Activated CD4-positive, alpha-beta memory T cell treated with anti-CD3 and anti-CD28 coated beads for 36 hours (primary cell): ENCODE results near the gene NAB1. TPM values are rescaled to one million over a fixed set of nuclear protein-coding genes. Genes with fewer than 3 reads are reported as not detected.

Experiments
- CTCF ChIA-PET: fragments of 350-600 bp; sonication (Branson Sonifier 250); formaldehyde crosslinking; loops from one replicate; lab custom pipeline; 2021; ENCODE audit warnings: antibody characterized with exemption, inconsistent platforms; lab: Charles Lee
- POLR2A ChIA-PET: fragments of 350-600 bp; sonication (Branson Sonifier 250); formaldehyde crosslinking; loops from one replicate; lab custom pipeline; 2021; ENCODE audit warnings: antibody characterized with exemption; lab: Charles Lee
- DNase-seq: peaks from one replicate; pipeline ENCODE4 v3.0.0-alpha.2; 2020
- H3K27ac Mint-ChIP-seq: one replicate; pipeline ENCODE4 v1.8.0; 2021; ENCODE audit warnings: mixed read lengths
- H3K27me3 Mint-ChIP-seq: one replicate; pipeline ENCODE4 v1.8.0; 2021; ENCODE audit warnings: mixed read lengths
- H3K36me3 Mint-ChIP-seq: one replicate; pipeline ENCODE4 v1.8.0; 2021; ENCODE audit warnings: mixed read lengths
- H3K4me1 Mint-ChIP-seq: one replicate; pipeline ENCODE4 v1.8.0; 2021; ENCODE audit warnings: low read depth, mixed read lengths
- H3K4me3 Mint-ChIP-seq: one replicate; pipeline ENCODE4 v1.8.0; 2021; ENCODE audit warnings: mild to moderate bottlenecking, mixed read lengths
- H3K9me3 Mint-ChIP-seq: one replicate; pipeline ENCODE4 v1.8.0; 2021; ENCODE audit warnings: mixed read lengths
- intact Hi-C: fragments of 100-400 bp; cut with micrococcal nuclease; formaldehyde crosslinking; loops from one replicate; pipeline ENCODE4 v1.15.1; 2023
- total RNA-seq, 2 experiments: library from RNA; stranded (reverse); gene quantifications; one replicate each; pipeline ENCODE4 v1.2.3, GENCODE V29; 2021

The NAB1 gene
- total RNA-seq, 2 experiments from 2014 or later: 48.7 to 51.5 TPM

DNA sequence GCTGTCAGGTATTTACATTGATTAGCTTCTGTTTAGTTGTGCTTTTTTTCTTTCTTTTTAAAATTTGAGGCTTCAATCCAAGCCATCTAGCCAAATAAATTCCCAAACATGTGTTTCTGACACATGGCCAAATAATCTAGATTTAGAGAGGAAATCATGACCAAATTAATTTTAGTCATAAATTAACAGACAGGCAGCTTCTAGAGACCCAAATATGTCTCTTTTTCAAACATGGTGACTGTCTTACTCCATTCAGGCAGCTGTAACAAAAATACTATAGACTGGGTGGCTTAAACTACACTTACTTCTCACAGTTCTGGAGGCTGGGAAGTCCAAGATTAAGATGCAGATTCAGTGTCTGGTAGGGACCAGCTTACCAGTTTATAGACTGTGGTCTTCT lies 23.2 kb upstream of the NAB1 start:
- Mint-ChIP-seq H3K27ac (no peak overlapping the region), H3K4me1 (peaks cover 17% of the 10 kb centered on the region), H3K36me3 (no peaks in the 10 kb centered on the region), H3K27me3 (peaks cover 6% of the 10 kb centered on the region), H3K4me3 (no peak overlapping the region), H3K9me3 (peaks cover 4% of the 10 kb centered on the region)
- intact Hi-C loops: no loop called here
- no peak for DNase-seq
- ChIA-PET CTCF (interaction anchor here (0.6 kb wide), 1 partner anchor 50 kb away, joined by 3 read pairs; no protein-coding TSS in a partner anchor), POLR2A (no interaction called here)

DNA sequence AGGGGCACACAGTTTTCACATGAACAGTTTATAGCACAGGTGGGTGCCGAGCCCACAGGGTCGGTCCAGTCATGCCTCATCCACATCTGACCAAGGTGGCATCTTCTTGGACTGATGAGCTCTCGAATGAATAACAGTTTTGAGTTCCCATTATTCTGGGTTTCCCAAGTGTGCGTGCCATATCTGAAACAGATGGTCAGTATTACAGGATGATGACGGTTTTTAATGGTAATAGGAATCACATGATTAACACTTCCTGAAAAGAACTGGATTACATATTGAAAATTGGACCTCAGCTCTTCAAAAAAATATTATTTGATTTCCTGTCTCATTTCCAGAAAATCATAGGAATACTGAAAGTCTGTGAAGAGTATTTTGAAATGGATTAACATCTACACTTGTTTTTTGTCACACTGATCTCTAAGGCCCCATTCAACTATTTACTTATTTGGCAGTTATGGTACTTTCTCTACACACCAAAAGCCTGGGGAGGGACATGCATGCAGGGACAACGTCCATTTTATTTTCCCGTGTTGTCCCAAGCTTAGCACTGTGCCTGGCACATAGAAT lies 22.2 kb upstream of the NAB1 start:
- H3K36me3 Mint-ChIP-seq: no peaks in the 10 kb centered on the region
- H3K9me3 Mint-ChIP-seq: peaks cover 4% of the 10 kb centered on the region
- H3K27ac Mint-ChIP-seq: no peak overlapping the region
- H3K27me3 Mint-ChIP-seq: peaks cover 6% of the 10 kb centered on the region
- peaks cover 17% of the 10 kb centered on the region for H3K4me1 Mint-ChIP-seq
- no peak for DNase-seq
- POLR2A ChIA-PET: no interaction called here
- CTCF ChIA-PET: no interaction called here
- no peak overlapping the region for H3K4me3 Mint-ChIP-seq
- intact Hi-C loops: no loop called here

- Mint-ChIP-seq H3K27ac (no peak overlapping the region), H3K4me1 (peaks cover 17% of the 10 kb centered on the region), H3K9me3 (peaks cover 4% of the 10 kb centered on the region), H3K36me3 (no peaks in the 10 kb centered on the region), H3K27me3 (peaks cover 6% of the 10 kb centered on the region), H3K4me3 (peak overlapping the region; percentile 73)
- DNase-seq: peak; percentile 25
- POLR2A ChIA-PET: no interaction called here
- CTCF ChIA-PET: no interaction called here
- intact Hi-C loops: no loop called here
Measured at GRCh38 chr2:190627448-190628412, 21.2 kb upstream of the NAB1 start.

DNA sequence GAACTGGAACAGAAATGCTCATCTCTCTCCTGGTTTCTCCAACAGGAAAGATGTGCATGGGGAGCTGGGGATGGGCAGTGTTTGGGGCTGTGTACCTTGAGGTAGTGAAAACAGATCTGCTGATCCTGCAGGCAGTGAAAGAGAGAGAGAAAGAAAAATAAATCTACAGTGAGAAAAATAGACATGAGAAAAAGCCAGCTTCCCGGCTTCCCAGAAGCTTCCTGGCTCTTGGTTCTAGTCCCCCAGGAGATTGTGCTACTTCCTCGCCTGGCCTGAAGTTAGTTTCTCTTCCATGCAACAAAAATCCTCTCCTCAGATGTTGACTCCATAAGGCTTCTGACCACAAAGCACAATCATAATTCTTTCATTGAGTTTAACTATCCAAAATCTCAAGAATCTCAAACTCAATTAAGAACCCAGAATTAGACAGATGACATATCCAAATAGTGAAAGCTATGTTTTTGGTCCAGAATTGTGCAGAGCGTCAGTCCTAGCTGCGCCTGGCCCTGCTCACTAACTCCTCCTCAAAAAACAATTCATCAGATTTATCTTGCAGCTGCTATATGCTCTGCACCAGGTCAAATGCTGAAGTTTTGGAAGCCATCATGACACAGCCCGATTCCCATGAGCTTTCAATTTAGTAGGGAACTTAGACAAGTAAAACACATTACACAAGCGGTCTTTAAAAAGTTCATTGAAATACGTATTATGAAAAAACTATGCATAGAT lies 20.1 kb upstream of the NAB1 start:
- peaks cover 6% of the 10 kb centered on the region for H3K27me3 Mint-ChIP-seq
- no peak overlapping the region for H3K27ac Mint-ChIP-seq
- POLR2A ChIA-PET: no interaction called here
- H3K36me3 Mint-ChIP-seq: no peaks in the 10 kb centered on the region
- no peak overlapping the region for H3K4me3 Mint-ChIP-seq
- H3K4me1 Mint-ChIP-seq: peaks cover 13% of the 10 kb centered on the region
- CTCF ChIA-PET: no interaction called here
- intact Hi-C loops: no loop called here
- no peak for DNase-seq
- peaks cover 4% of the 10 kb centered on the region for H3K9me3 Mint-ChIP-seq

DNA sequence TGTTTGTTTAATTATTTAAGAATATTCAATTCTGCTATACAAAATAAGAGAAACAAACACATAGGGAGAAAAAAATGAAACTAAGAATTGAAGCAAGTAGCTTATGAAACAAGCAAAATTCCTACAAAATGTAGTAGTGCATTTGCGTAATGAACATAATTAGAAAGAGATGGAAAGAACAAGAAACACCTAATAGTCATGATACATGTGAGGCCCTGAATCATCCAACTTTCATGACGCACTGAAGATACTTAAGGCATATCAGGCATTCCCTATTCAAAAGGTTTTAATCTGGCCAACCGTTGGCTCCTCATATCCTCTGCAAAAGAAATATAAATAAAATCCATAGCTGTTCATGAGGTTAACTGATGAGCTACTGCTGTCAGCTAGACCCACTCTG lies 14.5 kb upstream of the NAB1 start:
- Mint-ChIP-seq H3K9me3 (no peaks in the 10 kb centered on the region), H3K4me3 (no peak overlapping the region), H3K36me3 (no peaks in the 10 kb centered on the region), H3K27ac (no peak overlapping the region), H3K4me1 (peaks cover 10% of the 10 kb centered on the region), H3K27me3 (no peaks in the 10 kb centered on the region)
- no peak for DNase-seq
- POLR2A ChIA-PET: no interaction called here
- CTCF ChIA-PET: interaction anchor here (1.1 to 2.5 kb wide), 2 partner anchors 12 to 50 kb away, joined by 3 to 7 read pairs; no protein-coding TSS in a partner anchor
- intact Hi-C loops: no loop called here

GRCh38 chr2:190635781-190636180 lies 13.1 kb upstream of the NAB1 start:
- POLR2A ChIA-PET: no interaction called here
- peak; percentile 49 for DNase-seq
- Mint-ChIP-seq H3K4me3 (no peak overlapping the region), H3K27ac (no peak overlapping the region), H3K4me1 (peaks cover 10% of the 10 kb centered on the region), H3K36me3 (no peaks in the 10 kb centered on the region), H3K27me3 (no peaks in the 10 kb centered on the region), H3K9me3 (no peaks in the 10 kb centered on the region)
- intact Hi-C loops: loop anchor here (1.0 to 5.0 kb wide), 2 partner anchors 45 to 172 kb away; no protein-coding TSS in a partner anchor
- CTCF ChIA-PET: interaction anchor here (0.7 to 2.6 kb wide), 12 partner anchors 11 to 803 kb away, joined by 3 to 14 read pairs (median 4); no protein-coding TSS in a partner anchor

GRCh38 chr2:190636361-190636760 lies 12.5 kb upstream of the NAB1 start:
- no peaks in the 10 kb centered on the region for H3K27me3 Mint-ChIP-seq
- H3K27ac Mint-ChIP-seq: no peak overlapping the region
- ChIA-PET POLR2A (interaction anchor here (1.1 kb wide), 1 partner anchor 11 kb away, joined by 4 read pairs; no protein-coding TSS in a partner anchor), CTCF (interaction anchor here (0.7 to 2.6 kb wide), 7 partner anchors 10 to 179 kb away, joined by 3 to 14 read pairs (median 4); no protein-coding TSS in a partner anchor)
- DNase-seq: no peak
- no peak overlapping the region for H3K4me3 Mint-ChIP-seq
- peaks cover 10% of the 10 kb centered on the region for H3K4me1 Mint-ChIP-seq
- no peaks in the 10 kb centered on the region for H3K9me3 Mint-ChIP-seq
- intact Hi-C loops: loop anchor here (1.0 to 5.0 kb wide), 2 partner anchors 44 to 171 kb away; no protein-coding TSS in a partner anchor
- no peaks in the 10 kb centered on the region for H3K36me3 Mint-ChIP-seq

GRCh38 chr2:190637281-190637734 lies 11.6 kb upstream of the NAB1 start:
- no peak overlapping the region for H3K27ac Mint-ChIP-seq
- DNase-seq: no peak
- intact Hi-C loops: loop anchor here (5.0 kb wide), 1 partner anchor 170 kb away; no protein-coding TSS in a partner anchor
- ChIA-PET CTCF (interaction anchor here (2.6 kb wide), 1 partner anchor 42 kb away, joined by 14 read pairs; no protein-coding TSS in a partner anchor), POLR2A (interaction anchor here (1.1 kb wide), 1 partner anchor 10 kb away, joined by 4 read pairs; no protein-coding TSS in a partner anchor)
- H3K9me3 Mint-ChIP-seq: no peaks in the 10 kb centered on the region
- no peaks in the 10 kb centered on the region for H3K27me3 Mint-ChIP-seq
- H3K4me1 Mint-ChIP-seq: peaks cover 10% of the 10 kb centered on the region
- no peaks in the 10 kb centered on the region for H3K36me3 Mint-ChIP-seq
- H3K4me3 Mint-ChIP-seq: no peak overlapping the region

DNA sequence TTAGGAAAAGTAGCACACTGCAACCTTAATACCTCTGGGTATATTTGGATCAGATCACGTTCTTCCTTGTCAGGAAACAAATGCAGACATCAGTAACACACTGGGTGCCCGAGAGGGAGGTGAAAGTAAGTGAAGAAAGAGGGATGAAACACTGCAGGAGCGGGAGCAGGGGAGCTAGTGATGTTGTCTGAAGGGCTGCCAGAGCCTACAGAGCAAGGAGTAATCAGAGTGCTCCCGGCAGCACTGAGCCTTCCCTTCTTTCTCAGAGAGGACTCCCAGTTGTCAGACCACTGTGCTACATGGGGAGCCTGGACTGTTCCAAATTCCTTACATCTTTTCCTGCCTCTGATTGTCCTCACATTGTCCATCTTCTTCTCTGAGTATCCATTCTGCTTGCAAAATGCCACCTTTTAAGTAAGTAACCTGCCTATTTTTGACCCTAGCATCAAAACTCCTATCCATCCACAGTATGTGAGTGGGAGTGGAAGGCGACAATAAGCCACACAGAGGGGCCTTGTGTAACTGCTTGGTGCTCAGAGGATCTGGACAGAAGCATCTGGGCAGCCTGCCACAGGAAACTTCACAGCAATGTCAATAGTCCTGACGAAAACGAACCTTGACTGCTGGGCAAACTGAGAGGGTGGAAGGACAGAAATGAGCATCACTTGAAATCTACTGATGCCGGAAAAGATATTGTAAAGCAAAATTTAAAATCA lies 10.8 kb upstream of the NAB1 start:
- H3K27me3 Mint-ChIP-seq: no peaks in the 10 kb centered on the region
- H3K4me1 Mint-ChIP-seq: peaks cover 11% of the 10 kb centered on the region
- no peaks in the 10 kb centered on the region for H3K36me3 Mint-ChIP-seq
- H3K4me3 Mint-ChIP-seq: no peak overlapping the region
- DNase-seq: no peak
- H3K27ac Mint-ChIP-seq: no peak overlapping the region
- no peaks in the 10 kb centered on the region for H3K9me3 Mint-ChIP-seq
- intact Hi-C loops: loop anchor here (5.0 kb wide), 1 partner anchor 169 kb away; no protein-coding TSS in a partner anchor
- POLR2A ChIA-PET: no interaction called here
- CTCF ChIA-PET: no interaction called here

DNA sequence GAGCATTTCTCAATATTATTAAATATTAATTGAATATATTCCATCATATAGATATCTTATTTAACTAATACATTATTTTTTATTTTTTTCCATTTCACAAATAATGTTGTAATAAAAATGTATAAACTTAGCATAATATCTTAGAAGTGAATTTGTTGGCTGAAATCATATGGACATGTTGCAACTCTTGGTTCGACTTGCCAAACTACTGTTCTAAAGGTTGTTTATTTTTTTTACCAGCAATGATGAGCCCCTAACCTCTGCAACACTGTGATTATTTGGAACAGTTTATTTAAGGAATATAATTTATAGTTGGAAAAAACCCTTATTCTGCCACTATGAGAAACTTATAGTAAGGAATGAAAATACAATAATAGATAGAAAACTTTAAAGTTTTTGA lies 8.8 kb upstream of the NAB1 start:
- intact Hi-C loops: no loop called here

GRCh38 chr2:190641469-190641868 lies 7.4 kb upstream of the NAB1 start:
- no peaks in the 10 kb centered on the region for H3K27me3 Mint-ChIP-seq
- H3K27ac Mint-ChIP-seq: no peak overlapping the region
- peaks cover 23% of the 10 kb centered on the region for H3K4me1 Mint-ChIP-seq
- no peaks in the 10 kb centered on the region for H3K9me3 Mint-ChIP-seq
- intact Hi-C loops: no loop called here
- H3K4me3 Mint-ChIP-seq: no peak overlapping the region
- ChIA-PET POLR2A (no interaction called here), CTCF (no interaction called here)
- DNase-seq: no peak
- H3K36me3 Mint-ChIP-seq: no peaks in the 10 kb centered on the region

More for the DNA sequence above, 8.8 kb upstream of the NAB1 start:
- H3K4me1 Mint-ChIP-seq: peaks cover 20% of the 10 kb centered on the region
- H3K9me3 Mint-ChIP-seq: no peaks in the 10 kb centered on the region
- no peak overlapping the region for H3K27ac Mint-ChIP-seq
- ChIA-PET CTCF (no interaction called here), POLR2A (no interaction called here)
- DNase-seq: no peak
- H3K27me3 Mint-ChIP-seq: no peaks in the 10 kb centered on the region
- H3K36me3 Mint-ChIP-seq: no peaks in the 10 kb centered on the region
- H3K4me3 Mint-ChIP-seq: no peak overlapping the region
